Calu3 (cell line): ENCODE data around the gene UPF2. TPM values are rescaled to one million over a fixed set of nuclear protein-coding genes. Genes with fewer than 3 reads are reported as not detected.
A peak's percentile ranks its signal among the peaks of the same experiment; 100 is the strongest.

Source experiments
- BruUV-seq: library from RNA; stranded (reverse); fragments of 400-500 nt; replicated peaks from 2 replicates; lab custom pipeline; 2021; lab: Mats Ljungman, UMichigan
- CTCF ChIA-PET: fragments of 300-600 bp; sonication (Branson Sonifier 250); formaldehyde crosslinking; loops from one replicate; lab custom pipeline; 2022; ENCODE audit warnings: antibody characterized with exemption; lab: Charles Lee
- DNase-seq: peaks from one replicate; pipeline ENCODE4 v3.0.0; 2022
- H3K27ac Mint-ChIP-seq: one replicate; pipeline ENCODE4 v1.8.0; 2022; ENCODE audit warnings: mixed read lengths; ENCODE audit not compliant: unreplicated experiment
- H3K27me3 Mint-ChIP-seq: one replicate; pipeline ENCODE4 v1.8.0; 2022; ENCODE audit warnings: mixed read lengths; ENCODE audit not compliant: unreplicated experiment
- H3K36me3 Mint-ChIP-seq: one replicate; pipeline ENCODE4 v1.8.0; 2022; ENCODE audit warnings: mild to moderate bottlenecking, moderate library complexity, mixed read lengths; ENCODE audit not compliant: insufficient read depth, unreplicated experiment
- H3K4me1 Mint-ChIP-seq: one replicate; pipeline ENCODE4 v1.8.0; 2022; ENCODE audit warnings: mild to moderate bottlenecking, low read depth, mixed read lengths; ENCODE audit not compliant: unreplicated experiment
- H3K4me3 Mint-ChIP-seq: one replicate; pipeline ENCODE4 v1.8.0; 2022; ENCODE audit warnings: mild to moderate bottlenecking, low read depth, moderate library complexity, mixed read lengths; ENCODE audit not compliant: unreplicated experiment
- H3K9me3 Mint-ChIP-seq: one replicate; pipeline ENCODE4 v1.8.0; 2022; ENCODE audit warnings: low read depth, mixed read lengths; ENCODE audit not compliant: unreplicated experiment
- intact Hi-C: fragments of 100-400 bp; cut with micrococcal nuclease; formaldehyde crosslinking; loops from one replicate; pipeline ENCODE4 v1.10.0; 2022; ENCODE audit not compliant: unreplicated experiment
- total RNA-seq: library from RNA; stranded (reverse); gene quantifications from 2 replicates; pipeline ENCODE4 v1.2.3, GENCODE V29; 2022
- TF ChIP-seq, protein P1 (sequence below): fragments of 200-600 bp; IDR thresholded peaks from one replicate; pipeline ENCODE4 v1.8.0; 2022; ENCODE audit warnings: antibody characterized with exemption; ENCODE audit not compliant: unreplicated experiment

The UPF2 gene
- total RNA-seq, 1 experiment from 2014 or later = 33.7 TPM

DNA sequence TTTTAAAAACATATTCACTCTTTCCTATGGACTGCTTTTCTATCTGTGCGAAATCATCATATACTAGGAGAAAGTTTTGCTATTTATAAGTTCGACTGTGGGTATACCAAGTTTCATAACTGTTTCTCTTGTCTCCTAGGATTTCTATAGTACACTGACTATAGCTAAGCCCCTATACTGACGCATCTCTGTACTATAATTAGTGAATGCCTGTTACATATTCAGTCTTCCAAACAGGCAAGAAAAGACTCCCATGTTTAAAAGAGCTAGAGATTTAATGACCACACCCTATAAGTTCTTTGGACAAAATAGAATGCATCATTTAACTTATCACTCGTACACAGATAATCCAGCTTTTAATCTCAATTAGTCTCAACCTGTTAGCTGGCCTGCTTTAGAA lies 80.8 kb downstream of the UPF2 start:
- H3K4me3 Mint-ChIP-seq = no peak overlapping the region
- CTCF ChIA-PET = no interaction called here
- H3K27ac Mint-ChIP-seq = no peak overlapping the region
- no peak for DNase-seq
- TF ChIP-seq, protein P1, sequence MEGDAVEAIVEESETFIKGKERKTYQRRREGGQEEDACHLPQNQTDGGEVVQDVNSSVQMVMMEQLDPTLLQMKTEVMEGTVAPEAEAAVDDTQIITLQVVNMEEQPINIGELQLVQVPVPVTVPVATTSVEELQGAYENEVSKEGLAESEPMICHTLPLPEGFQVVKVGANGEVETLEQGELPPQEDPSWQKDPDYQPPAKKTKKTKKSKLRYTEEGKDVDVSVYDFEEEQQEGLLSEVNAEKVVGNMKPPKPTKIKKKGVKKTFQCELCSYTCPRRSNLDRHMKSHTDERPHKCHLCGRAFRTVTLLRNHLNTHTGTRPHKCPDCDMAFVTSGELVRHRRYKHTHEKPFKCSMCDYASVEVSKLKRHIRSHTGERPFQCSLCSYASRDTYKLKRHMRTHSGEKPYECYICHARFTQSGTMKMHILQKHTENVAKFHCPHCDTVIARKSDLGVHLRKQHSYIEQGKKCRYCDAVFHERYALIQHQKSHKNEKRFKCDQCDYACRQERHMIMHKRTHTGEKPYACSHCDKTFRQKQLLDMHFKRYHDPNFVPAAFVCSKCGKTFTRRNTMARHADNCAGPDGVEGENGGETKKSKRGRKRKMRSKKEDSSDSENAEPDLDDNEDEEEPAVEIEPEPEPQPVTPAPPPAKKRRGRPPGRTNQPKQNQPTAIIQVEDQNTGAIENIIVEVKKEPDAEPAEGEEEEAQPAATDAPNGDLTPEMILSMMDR = no peak
- H3K27me3 Mint-ChIP-seq = no peaks in the 10 kb centered on the region
- BruUV-seq = no TSS peak
- no peaks in the 10 kb centered on the region for H3K9me3 Mint-ChIP-seq
- peaks cover 21% of the 10 kb centered on the region for H3K36me3 Mint-ChIP-seq
- H3K4me1 Mint-ChIP-seq = peaks cover 23% of the 10 kb centered on the region
- intact Hi-C loops = no loop called here

DNA sequence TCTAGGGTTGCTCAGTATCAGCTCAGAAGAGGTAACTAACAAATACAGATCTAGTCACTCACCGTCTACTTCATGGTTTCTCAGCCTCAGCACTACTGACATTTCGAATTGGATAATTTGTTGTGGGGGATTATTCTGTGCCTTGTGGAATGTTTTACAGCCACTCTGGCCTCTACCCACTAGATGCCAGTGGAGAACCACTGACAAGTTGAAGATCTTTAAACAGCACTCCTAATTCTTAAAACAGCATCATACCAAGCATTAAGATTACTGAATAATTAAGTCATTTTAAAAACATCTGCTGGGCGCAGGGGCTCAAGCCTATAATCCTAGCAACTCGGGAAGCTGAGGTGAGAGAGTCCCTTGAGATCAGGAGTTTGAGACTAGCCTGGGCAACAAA lies 82.6 kb downstream of the UPF2 start:
- TF ChIP-seq, protein P1 = no peak
- H3K36me3 Mint-ChIP-seq = peaks cover 21% of the 10 kb centered on the region
- H3K9me3 Mint-ChIP-seq = no peaks in the 10 kb centered on the region
- H3K4me1 Mint-ChIP-seq = peaks cover 23% of the 10 kb centered on the region
- H3K27me3 Mint-ChIP-seq = no peaks in the 10 kb centered on the region
- no peak for DNase-seq
- intact Hi-C loops = no loop called here
- CTCF ChIA-PET = no interaction called here
- BruUV-seq = no TSS peak
- H3K27ac Mint-ChIP-seq = no peak overlapping the region
- no peak overlapping the region for H3K4me3 Mint-ChIP-seq

DNA sequence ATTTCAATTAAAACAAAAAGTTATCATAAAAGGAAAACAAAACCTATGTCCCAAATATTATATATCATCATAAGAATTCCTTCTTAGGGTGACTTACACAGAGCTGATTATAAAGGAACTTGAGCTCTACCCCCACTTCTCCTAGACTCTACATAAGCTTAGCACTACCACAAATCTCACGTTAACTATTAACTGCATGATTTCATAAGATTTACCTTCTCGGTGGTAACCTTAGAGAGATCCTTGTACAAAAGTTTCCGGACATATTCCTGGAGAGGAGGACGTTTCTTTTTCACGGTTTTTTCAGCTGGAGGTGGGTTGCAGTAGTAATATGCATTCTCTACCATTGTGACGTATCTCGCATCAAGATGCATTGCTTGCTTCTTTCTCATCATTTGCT lies 83.7 kb downstream of the UPF2 start:
- H3K27me3 Mint-ChIP-seq = no peaks in the 10 kb centered on the region
- DNase-seq = no peak
- H3K4me3 Mint-ChIP-seq = peak overlapping the region; percentile 30
- H3K4me1 Mint-ChIP-seq = peaks cover 23% of the 10 kb centered on the region
- TF ChIP-seq, protein P1 = no peak
- no peaks in the 10 kb centered on the region for H3K9me3 Mint-ChIP-seq
- peaks cover 21% of the 10 kb centered on the region for H3K36me3 Mint-ChIP-seq
- intact Hi-C loops = no loop called here
- peak overlapping the region; percentile 52 for H3K27ac Mint-ChIP-seq
- BruUV-seq = no TSS peak
- CTCF ChIA-PET = interaction anchor here (0.6 to 0.9 kb wide), 2 partner anchors 78 to 162 kb away, joined by 3 to 4 read pairs; no protein-coding TSS in a partner anchor

DNA sequence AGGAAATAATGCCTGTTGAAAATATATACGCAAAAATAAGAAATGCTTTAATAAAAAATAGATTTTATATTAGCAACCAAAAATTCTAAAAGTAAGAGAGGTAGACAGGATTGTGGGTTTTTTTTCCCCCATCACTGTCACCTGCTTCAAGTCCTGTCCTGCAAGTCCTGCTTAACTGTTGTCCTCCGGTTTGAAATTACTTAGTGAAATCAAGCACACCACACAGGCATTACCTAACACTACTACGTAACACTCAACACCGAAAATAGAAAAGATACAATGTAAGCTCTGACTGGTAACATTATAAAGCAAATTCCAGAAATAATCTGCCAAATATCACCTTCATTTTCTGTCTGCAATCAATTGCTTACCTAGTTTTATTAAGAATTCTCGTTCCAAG lies 90.9 kb downstream of the UPF2 start:
- BruUV-seq = no TSS peak
- TF ChIP-seq, protein P1 = no peak
- Mint-ChIP-seq H3K4me3 (no peak overlapping the region), H3K27ac (no peak overlapping the region), H3K27me3 (no peaks in the 10 kb centered on the region), H3K9me3 (no peaks in the 10 kb centered on the region), H3K36me3 (peaks cover 18% of the 10 kb centered on the region), H3K4me1 (no peaks in the 10 kb centered on the region)
- intact Hi-C loops = no loop called here
- no peak for DNase-seq
- CTCF ChIA-PET = no interaction called here
